Ovary (tissue), 9 donors: ENCODE results near the gene SBNO2. TPM values are rescaled to one million over a fixed set of nuclear protein-coding genes. Genes with fewer than 3 reads are reported as not detected.

Experiments used
- DNase-seq, 5 donors: peaks; one replicate each; pipeline ENCODE4 v3.0.0-alpha.2; 2019 to 2020
- H3K27ac ChIP-seq, 2 donors: fragments of 200-600 bp; one replicate each; pipeline versions ENCODE4 v1.5.1 to v1.8.0; 2019 to 2022
- H3K27me3 ChIP-seq: fragments of 200-600 bp; one replicate; pipeline ENCODE4 v1.8.0; 2022
- H3K36me3 ChIP-seq: fragments of 200-600 bp; sonication (generic); one replicate; pipeline ENCODE4 v1.5.1; 2019
- H3K4me1 ChIP-seq: one replicate; pipeline ENCODE4 v1.8.1; 2013; ENCODE audit warnings: mild to moderate bottlenecking, moderate library complexity; ENCODE audit not compliant: insufficient read depth
- H3K4me3 ChIP-seq: fragments of 200-600 bp; sonication (generic); one replicate; pipeline ENCODE4 v1.5.1; 2017
- H3K9me3 ChIP-seq, 2 donors: fragments of 200-600 bp in 1 of 2; sonication (generic) in 1 of 2; one replicate each; pipeline versions ENCODE4 v1.5.1 to v1.8.1; 2013 to 2019; ENCODE audit warnings: mild to moderate bottlenecking in 1 of 2, moderate library complexity in 1 of 2
- CTCF ChIP-seq, 3 donors: fragments of 450-650 bp in 2 of 3; fragments of 200-600 bp in 1 of 3; IDR thresholded peaks; one replicate each; pipeline versions ENCODE4 v1.5.1 to v1.8.0; 2016 to 2022; ENCODE audit warnings: antibody characterized with exemption in 3 of 3, mild to moderate bottlenecking in 1 of 3
- EP300 ChIP-seq: sonication (generic); formaldehyde crosslinking; IDR thresholded peaks from one replicate; pipeline ENCODE4 v1.6.1; 2017; ENCODE audit warnings: antibody characterized with exemption
- POLR2A ChIP-seq: fragments of 450-650 bp; IDR thresholded peaks from one replicate; pipeline ENCODE4 v1.6.1; 2017; ENCODE audit warnings: antibody characterized with exemption, mild to moderate bottlenecking, moderate library complexity
- WGBS, 3 donors: extraction: QIAGEN DNeasy Blood & Tissue Kit in 1 of 3; methylation state at CpG; one replicate each; pipeline versions ENCODE4 v1.1.5 to v1.1.7; 2013 to 2017; 5-methylcytosine and 5-hydroxymethylcytosine counted together
- intact Hi-C, 4 donors: fragments of 100-400 bp; cut with DNase I; formaldehyde crosslinking; loops; one replicate each; pipeline versions ENCODE4 v1.11.0 to v1.15.1; 2022 to 2023
- polyA plus RNA-seq, 2 donors: library from polyadenylated mRNA; stranded (reverse); fragments of 200-250 nt in 1 of 2; fragments of 350-450 nt in 1 of 2; fragmentation: Illumina TruSeq in 1 of 2; extraction: RNeasy Lipid Tissue Mini Kit (QIAGEN cat#74804) in 1 of 2; gene quantifications; one replicate each; pipeline ENCODE4 v1.2.3, GENCODE V29; 2013 to 2014
- total RNA-seq, 7 donors: library from RNA; depleted of rRNA in 2 of 7; stranded (reverse); fragments of >200 nt in 2 of 7; fragmentation: NEBNext Ultra II Directional in 3 of 7; extraction: Animal tissue kit (Norgen Biotek cat#: 25700) in 3 of 7; gene quantifications; one replicate each; pipeline versions ENCODE4 v1.1.0 to v1.2.4, GENCODE V29; 2016 to 2023
- donor health status: DM: no; HTN: no; CAD: no; lungs with moderate emphysema.
- donor health status: DM: no; HTN: no; CAD: no.
- donor health status: Bipolar disorder and iron deficiency.
- donor health status: DM: yes; HTN: yes; CAD: no.
- donor health status: DM: no; HTN: no; CAD: no.
- donor health status: DM: yes; HTN: yes; CAD: no.

SBNO2 gene
- total and polyA plus RNA-seq, 9 donors, result 6.1 to 92.6 (median 60.9) TPM

- peak overlapping the region; percentile 73 for H3K4me3 ChIP-seq
- H3K9me3 ChIP-seq, result no peaks in the 10 kb centered on the region
- no peaks in the 10 kb centered on the region for H3K27me3 ChIP-seq
- H3K27ac ChIP-seq, result peak overlapping the region; percentile 85 to 93
- DNase-seq, result peak in 2 of 5 donors; percentile 61 to 70
- intact Hi-C loops, result loop anchor here in 1 of 4 donors (5.0 kb wide), 1 partner anchor 70 kb away; the partner anchor contains the start of gene GPX4
- 8 to 11% (median 8%) methylated on average over 34 to 36 of the region's 36 CpGs for WGBS, 3 donors
- no peaks in the 10 kb centered on the region for H3K36me3 ChIP-seq
- H3K4me1 ChIP-seq, result peaks cover 27% of the 10 kb centered on the region
- TF ChIP-seq POLR2A (no peak), CTCF (IDR thresholded peaks at IDR 0.05) (no peak), EP300 (no peak)
These were observed 1.5 kb downstream of the SBNO2 start for GRCh38 chr19:1172353-1173158.

GRCh38 chr19:1171755-1172352, 2.2 kb downstream of the SBNO2 start:
- H3K4me3 ChIP-seq, result no peak overlapping the region
- H3K27ac ChIP-seq, result peak overlapping the region; percentile 85 to 93
- no peaks in the 10 kb centered on the region for H3K27me3 ChIP-seq
- 29 to 34% (median 32%) methylated on average over 15 of the region's 15 CpGs for WGBS, 3 donors
- DNase-seq, result peak in 3 of 5 donors; percentile 43 to 69 (median 61)
- H3K36me3 ChIP-seq, result no peaks in the 10 kb centered on the region
- TF ChIP-seq EP300 (no peak), CTCF (IDR thresholded peaks at IDR 0.05) (no peak), POLR2A (no peak)
- intact Hi-C loops, result loop anchor here in 1 of 4 donors (5.0 kb wide), 1 partner anchor 70 kb away; the partner anchor contains the start of gene GPX4
- H3K4me1 ChIP-seq, result peaks cover 34% of the 10 kb centered on the region
- no peaks in the 10 kb centered on the region for H3K9me3 ChIP-seq

GRCh38 chr19:1170938-1171754, 2.9 kb downstream of the SBNO2 start:
- no peaks in the 10 kb centered on the region for H3K36me3 ChIP-seq
- no peak overlapping the region for H3K4me3 ChIP-seq
- H3K4me1 ChIP-seq, result peaks cover 36% of the 10 kb centered on the region
- peak overlapping the region; percentile 85 to 93 for H3K27ac ChIP-seq
- peak in 3 of 5 donors; percentile 42 to 60 (median 54) for DNase-seq
- no peaks in the 10 kb centered on the region for H3K9me3 ChIP-seq
- 50 to 55% (median 54%) methylated on average over 36 to 38 of the region's 38 CpGs for WGBS, 3 donors
- intact Hi-C loops, result loop anchor here in 1 of 4 donors (5.0 kb wide), 1 partner anchor 69 kb away; the partner anchor contains the start of gene GPX4
- H3K27me3 ChIP-seq, result no peaks in the 10 kb centered on the region
- no peak for TF ChIP-seq POLR2A
- no peak for TF ChIP-seq EP300
- no peak for TF ChIP-seq CTCF (IDR thresholded peaks at IDR 0.05)
